ENCODE measurements around the gene EHMT1. TPM values are rescaled to one million over a fixed set of nuclear protein-coding genes. Genes with fewer than 3 reads are reported as not detected.

EHMT1 gene
- total and polyA plus RNA-seq, 10 of the 15 experiments (the other 5 are each of a cell fraction or from before 2014, with no cell fraction given) = 2.9 to 100 (median 48.1) TPM

- in situ Hi-C loops (cut with MboI) (no loop called here), intact Hi-C loops (cut with micrococcal nuclease; ENCODE audit: unreplicated experiment) (no loop called here)
- H3K36me3 ChIP-seq (ENCODE audit: control insufficient read depth in 2 of 2, insufficient read depth in 2 of 2, low read length in 1 of 2) = peaks cover 17 to 52% of the 10 kb centered on the region in 2 experiments; a peak in 3 of 4 replicates
- no peak overlapping the region for H3K4me3 ChIP-seq
- ChIA-PET POLR2A (no interaction called here), CTCF (interaction anchor here (0.9 kb wide), 1 partner anchor 111 kb away, joined by 3 read pairs; no protein-coding TSS in a partner anchor), SMC1A (ENCODE audit: uncharacterized antibody, unreplicated experiment) (no interaction called here), RAD21 (ENCODE audit: unreplicated experiment) (no interaction called here)
- H3K4me1 ChIP-seq (ENCODE audit: control insufficient read depth, insufficient read depth, low read length) = no peaks in the 10 kb centered on the region
- H4K20me1 ChIP-seq (ENCODE audit: control insufficient read depth, insufficient read depth) = no peaks in the 10 kb centered on the region
- no peak overlapping the region for H3K27ac ChIP-seq (ENCODE audit: control insufficient read depth, insufficient read depth)
- H3K9me3 ChIP-seq (replicated peaks; ENCODE audit: control insufficient read depth, insufficient read depth, low read length) = no peaks in the 10 kb centered on the region; the same call in 2 of the 3 replicates
- BruUV-seq (replicated peaks) = no TSS peak
- H2AFZ ChIP-seq (ENCODE audit: control insufficient read depth, low read depth, low read length) = no peak overlapping the region
- FAIRE-seq = no peak
- no peak for DNase-seq (ENCODE audit: low read depth, low spot score)
- H3K9ac ChIP-seq (ENCODE audit: control insufficient read depth, insufficient read depth, low read length) = no peak overlapping the region
- WGBS (ENCODE audit: insufficient coverage, insufficient replicate concordance, low lambda C conversion rate, missing lambda C conversion rate) = 92% methylated on average over 12 of the region's 12 CpGs
- no peak for ATAC-seq
- no peaks in the 10 kb centered on the region for H3K27me3 ChIP-seq (replicated peaks in 1 of 2; ENCODE audit: control insufficient read depth in 2 of 2, insufficient read depth in 2 of 2, low read length in 1 of 2)
- no peak overlapping the region for H3K4me2 ChIP-seq (ENCODE audit: control insufficient read depth, insufficient read depth)
- no peaks in the 10 kb centered on the region for H3K79me2 ChIP-seq (ENCODE audit: control insufficient read depth, insufficient read depth, low read length)
- no peak for TF ChIP-seq HSF1 (IDR thresholded peaks at IDR 0.05; ENCODE audit: low read depth, low read length)
- TF ChIP-seq CTCF (IDR thresholded peaks at IDR 0.05 in 2 of 3, conservative IDR thresholded peaks at IDR 0.05 in 1 of 3; ENCODE audit: control insufficient read depth in 2 of 3, extremely low read depth in 1 of 3, insufficient read depth in 1 of 3, low read depth in 3 of 3, low read length in 3 of 3) = no peak
- TF ChIP-seq SUZ12 (IDR thresholded peaks at IDR 0.05; ENCODE audit: unreplicated experiment) = no peak
- no peak for TF ChIP-seq E2F8 (IDR thresholded peaks at IDR 0.05; ENCODE audit: low read depth, partially characterized antibody)
- no peak for TF ChIP-seq WRNIP1 (IDR thresholded peaks at IDR 0.05; ENCODE audit: borderline replicate concordance, low read depth, low read length)
- no peak for TF ChIP-seq CHD4 (IDR thresholded peaks at IDR 0.05)
- no peak for TF ChIP-seq ZNF622 (IDR thresholded peaks at IDR 0.05)
- no peak for TF ChIP-seq NKRF (conservative IDR thresholded peaks at IDR 0.05)
- TF ChIP-seq ZNF592 (IDR thresholded peaks at IDR 0.05) = no peak
- no peak for TF ChIP-seq HDAC2 (IDR thresholded peaks at IDR 0.05)
- no peak for TF ChIP-seq EED (IDR thresholded peaks at IDR 0.05; ENCODE audit: low read depth)
Measured at GRCh38 chr9:137784046-137784445, 165.2 kb downstream of the EHMT1 start.

All from GM12878 (cell line).